Parathyroid adenoma (tissue), 2 donors: Measurements from ENCODE around the gene ZCCHC13.

Experiments
- H2AFZ ChIP-seq: fragments of 300-600 bp; sonication (generic); one replicate; pipeline ENCODE4 v1.7.0; 2017; ENCODE audit warnings: antibody characterized with exemption, mild to moderate bottlenecking
- H3K27ac ChIP-seq: fragments of 300-600 bp; sonication (generic); one replicate; pipeline ENCODE4 v1.7.0; 2017
- H3K27me3 ChIP-seq: fragments of 300-600 bp; sonication (generic); one replicate; pipeline ENCODE4 v1.7.0; 2017; ENCODE audit warnings: low read length; ENCODE audit not compliant: control insufficient read depth, insufficient read depth
- H3K36me3 ChIP-seq: fragments of 300-600 bp; sonication (generic); one replicate; pipeline ENCODE4 v1.7.0; 2017; ENCODE audit warnings: low read length; ENCODE audit not compliant: control insufficient read depth, insufficient read depth
- H3K4me1 ChIP-seq: fragments of 300-600 bp; sonication (generic); one replicate; pipeline ENCODE4 v1.7.0; 2017; ENCODE audit warnings: control low read depth
- H3K4me2 ChIP-seq: fragments of 300-600 bp; sonication (generic); one replicate; pipeline ENCODE4 v1.7.0; 2017; ENCODE audit warnings: low read length
- H3K4me3 ChIP-seq: fragments of 300-600 bp; sonication (generic); one replicate; pipeline ENCODE4 v1.7.0; 2017; ENCODE audit warnings: low read depth, low read length
- H3K79me2 ChIP-seq: fragments of 300-600 bp; sonication (generic); one replicate; pipeline ENCODE4 v1.7.0; 2017; ENCODE audit warnings: control low read depth
- H3K9ac ChIP-seq: fragments of 300-600 bp; sonication (generic); one replicate; pipeline ENCODE4 v1.7.0; 2017; ENCODE audit warnings: mild to moderate bottlenecking
- H3K9me3 ChIP-seq: fragments of 300-600 bp; sonication (generic); one replicate; pipeline ENCODE4 v1.7.0; 2017; ENCODE audit warnings: low read length; ENCODE audit not compliant: control insufficient read depth
- CTCF ChIP-seq: fragments of 300-600 bp; sonication (generic); IDR thresholded peaks from one replicate; pipeline ENCODE4 v1.7.0; 2017; ENCODE audit warnings: antibody characterized with exemption, mild to moderate bottlenecking
- donor health status: primary hyperparathyroidism.

The ZCCHC13 gene

DNA sequence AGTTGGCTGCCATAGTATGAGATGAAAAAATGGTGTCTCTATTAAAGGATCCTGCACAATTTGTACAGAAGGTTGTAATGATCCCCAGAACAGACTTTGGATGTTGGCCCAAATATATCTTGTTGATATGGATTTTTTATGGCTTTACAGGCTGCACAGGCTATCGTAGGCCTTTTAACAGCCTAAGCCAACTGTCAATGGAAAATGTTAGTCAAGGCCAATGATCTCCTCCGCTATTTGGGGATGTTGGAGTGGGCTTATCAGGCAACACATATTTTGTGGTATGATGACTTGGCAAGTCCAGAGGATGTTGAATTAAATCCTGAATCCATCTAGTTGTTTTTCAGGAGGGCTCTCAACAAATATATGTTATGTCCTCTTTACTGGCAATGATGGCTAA is 42.1 kb downstream of the ZCCHC13 start:
- H3K27ac ChIP-seq: no peak overlapping the region
- no peak overlapping the region for H3K4me3 ChIP-seq
- no peak for TF ChIP-seq CTCF
- no peaks in the 10 kb centered on the region for H3K9me3 ChIP-seq
- H2AFZ ChIP-seq: no peak overlapping the region
- no peaks in the 10 kb centered on the region for H3K27me3 ChIP-seq
- no peaks in the 10 kb centered on the region for H3K4me1 ChIP-seq
- H3K4me2 ChIP-seq: no peak overlapping the region
- no peak overlapping the region for H3K9ac ChIP-seq
- no peaks in the 10 kb centered on the region for H3K36me3 ChIP-seq
- H3K79me2 ChIP-seq: no peaks in the 10 kb centered on the region

DNA sequence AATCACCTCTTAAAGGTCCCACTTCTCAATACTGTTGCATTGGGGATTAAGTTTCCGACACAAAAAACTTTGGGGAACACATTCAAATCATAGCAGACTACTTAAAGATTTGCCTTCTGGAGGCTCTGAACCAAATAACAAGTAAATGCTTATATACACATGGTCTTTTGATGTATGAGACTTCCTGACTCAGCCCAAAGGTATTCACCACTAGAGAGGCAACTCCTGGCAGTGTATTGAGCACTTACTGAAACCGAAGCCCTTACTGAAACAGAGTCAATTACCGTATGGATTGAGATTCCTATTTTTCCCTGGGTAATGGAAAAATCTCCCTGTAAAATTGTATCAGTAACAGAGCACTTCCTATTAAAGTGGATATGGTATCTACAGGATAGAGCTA is 45.4 kb downstream of the ZCCHC13 start:
- Histone ChIP-seq H3K79me2 (no peaks in the 10 kb centered on the region), H3K27me3 (no peaks in the 10 kb centered on the region), H3K4me3 (no peak overlapping the region), H3K4me2 (no peak overlapping the region), H3K9me3 (no peaks in the 10 kb centered on the region), H3K36me3 (no peaks in the 10 kb centered on the region), H3K4me1 (no peaks in the 10 kb centered on the region), H3K9ac (no peak overlapping the region), H3K27ac (no peak overlapping the region), H2AFZ (no peak overlapping the region)
- no peak for TF ChIP-seq CTCF

- H3K4me2 ChIP-seq: no peak overlapping the region
- no peak overlapping the region for H3K4me3 ChIP-seq
- H3K79me2 ChIP-seq: no peaks in the 10 kb centered on the region
- H3K36me3 ChIP-seq: no peaks in the 10 kb centered on the region
- H3K4me1 ChIP-seq: no peaks in the 10 kb centered on the region
- H2AFZ ChIP-seq: no peak overlapping the region
- no peak overlapping the region for H3K27ac ChIP-seq
- H3K9ac ChIP-seq: no peak overlapping the region
- TF ChIP-seq CTCF: no peak
- no peaks in the 10 kb centered on the region for H3K27me3 ChIP-seq
- H3K9me3 ChIP-seq: no peaks in the 10 kb centered on the region
Measured at GRCh38 chrX:74351760-74352159, 47.8 kb downstream of the ZCCHC13 start.

DNA sequence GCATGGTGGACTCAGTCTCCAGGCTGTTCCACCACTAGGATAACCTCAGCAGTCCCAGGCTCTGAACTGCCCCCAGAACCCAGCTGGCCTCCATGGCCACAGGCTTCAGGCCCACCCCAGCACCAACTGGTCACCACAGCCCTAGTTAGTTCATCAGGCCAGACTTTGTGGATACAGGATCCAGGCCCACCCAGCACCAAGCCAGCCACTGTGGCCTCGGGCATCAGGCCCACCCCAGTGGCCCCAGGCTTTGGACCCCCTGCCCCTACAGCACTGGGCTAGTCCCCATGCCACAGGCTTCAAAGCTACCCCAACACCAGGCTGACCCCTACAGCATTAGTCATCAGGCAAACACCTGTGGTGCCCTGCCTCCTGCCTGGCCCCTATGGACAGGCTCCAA is 50.0 kb downstream of the ZCCHC13 start:
- Histone ChIP-seq H3K79me2 (no peaks in the 10 kb centered on the region), H2AFZ (no peak overlapping the region), H3K27ac (no peak overlapping the region), H3K9ac (no peak overlapping the region), H3K4me1 (no peaks in the 10 kb centered on the region), H3K36me3 (no peaks in the 10 kb centered on the region), H3K27me3 (no peaks in the 10 kb centered on the region), H3K4me3 (no peak overlapping the region), H3K9me3 (no peaks in the 10 kb centered on the region), H3K4me2 (no peak overlapping the region)
- TF ChIP-seq CTCF: no peak
